HG02798 (cell line): ENCODE data around the gene DDR1.

Experiments
- ATAC-seq: cut with Tn5 transposase; IDR thresholded peaks from one replicate; pipeline ENCODE4 v1.9.1; 2021; ENCODE audit warnings: mild to moderate bottlenecking; ENCODE audit not compliant: unreplicated experiment, poor library complexity

The DDR1 gene

GRCh38 chr6:30942338-30943060, 58.2 kb downstream of the DDR1 start:
- ATAC-seq: no peak

- no peak for ATAC-seq
Observed at GRCh38 chr6:30944051-30944450, 59.7 kb downstream of the DDR1 start.

- no peak for ATAC-seq
Observed at GRCh38 chr6:30945281-30945680, 61.0 kb downstream of the DDR1 start.

- no peak for ATAC-seq
Observed at GRCh38 chr6:30947231-30947630, 62.9 kb downstream of the DDR1 start.

- no peak for ATAC-seq
Observed at GRCh38 chr6:30948811-30949210, 64.5 kb downstream of the DDR1 start.
